Measurements from ENCODE around the gene FTH1. TPM values are rescaled to one million over a fixed set of nuclear protein-coding genes. Genes with fewer than 3 reads are reported as not detected.

Gene FTH1
- total RNA-seq, 6 donors from 2014 or later, result 2,996 to 4,693 (median 4,496) TPM

DNA sequence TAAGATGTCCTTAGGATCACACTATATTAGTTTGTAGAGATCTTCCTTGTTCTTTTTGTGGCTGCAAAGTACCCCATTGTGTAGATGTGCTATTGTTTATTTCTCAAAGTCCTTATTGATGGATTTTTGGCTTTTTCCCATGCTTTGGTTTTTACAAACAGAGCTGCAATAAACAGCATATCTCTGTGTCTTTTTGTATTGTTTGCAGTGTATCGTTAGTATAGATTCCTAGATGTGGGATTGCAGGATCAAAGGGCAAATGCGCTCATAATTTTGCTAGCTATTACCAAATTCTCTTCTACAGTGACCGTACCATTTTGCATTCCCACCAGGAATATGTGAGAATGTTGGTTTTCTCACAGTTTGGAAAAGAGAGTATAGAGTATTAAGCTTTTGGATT is 27.5 kb upstream of the FTH1 start:
- TF ChIP-seq EP300 (IDR thresholded peaks at IDR 0.05), result no peak
- no peak for TF ChIP-seq POLR2A (IDR thresholded peaks at IDR 0.05)
- no peak for TF ChIP-seq POLR2AphosphoS5 (IDR thresholded peaks at IDR 0.05)
- TF ChIP-seq, protein P1, sequence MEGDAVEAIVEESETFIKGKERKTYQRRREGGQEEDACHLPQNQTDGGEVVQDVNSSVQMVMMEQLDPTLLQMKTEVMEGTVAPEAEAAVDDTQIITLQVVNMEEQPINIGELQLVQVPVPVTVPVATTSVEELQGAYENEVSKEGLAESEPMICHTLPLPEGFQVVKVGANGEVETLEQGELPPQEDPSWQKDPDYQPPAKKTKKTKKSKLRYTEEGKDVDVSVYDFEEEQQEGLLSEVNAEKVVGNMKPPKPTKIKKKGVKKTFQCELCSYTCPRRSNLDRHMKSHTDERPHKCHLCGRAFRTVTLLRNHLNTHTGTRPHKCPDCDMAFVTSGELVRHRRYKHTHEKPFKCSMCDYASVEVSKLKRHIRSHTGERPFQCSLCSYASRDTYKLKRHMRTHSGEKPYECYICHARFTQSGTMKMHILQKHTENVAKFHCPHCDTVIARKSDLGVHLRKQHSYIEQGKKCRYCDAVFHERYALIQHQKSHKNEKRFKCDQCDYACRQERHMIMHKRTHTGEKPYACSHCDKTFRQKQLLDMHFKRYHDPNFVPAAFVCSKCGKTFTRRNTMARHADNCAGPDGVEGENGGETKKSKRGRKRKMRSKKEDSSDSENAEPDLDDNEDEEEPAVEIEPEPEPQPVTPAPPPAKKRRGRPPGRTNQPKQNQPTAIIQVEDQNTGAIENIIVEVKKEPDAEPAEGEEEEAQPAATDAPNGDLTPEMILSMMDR (IDR thresholded peaks at IDR 0.05), result no peak
- H3K4me3 ChIP-seq, result no peak overlapping the region
- WGBS, 2 donors, result 90 to 92% methylated on average over 3 of the region's 3 CpGs
- no peaks in the 10 kb centered on the region for H3K4me1 ChIP-seq
- no peaks in the 10 kb centered on the region for H3K27me3 ChIP-seq
- DNase-seq (no peak), ATAC-seq (ENCODE audit: low FRiP score in 2 of 2) (no peak)
- peaks cover 3 to 11% (median 8%) of the 10 kb centered on the region in 4 donors for H3K9me3 ChIP-seq
- H3K36me3 ChIP-seq, result no peaks in the 10 kb centered on the region
- H3K27ac ChIP-seq, result no peak overlapping the region

DNA sequence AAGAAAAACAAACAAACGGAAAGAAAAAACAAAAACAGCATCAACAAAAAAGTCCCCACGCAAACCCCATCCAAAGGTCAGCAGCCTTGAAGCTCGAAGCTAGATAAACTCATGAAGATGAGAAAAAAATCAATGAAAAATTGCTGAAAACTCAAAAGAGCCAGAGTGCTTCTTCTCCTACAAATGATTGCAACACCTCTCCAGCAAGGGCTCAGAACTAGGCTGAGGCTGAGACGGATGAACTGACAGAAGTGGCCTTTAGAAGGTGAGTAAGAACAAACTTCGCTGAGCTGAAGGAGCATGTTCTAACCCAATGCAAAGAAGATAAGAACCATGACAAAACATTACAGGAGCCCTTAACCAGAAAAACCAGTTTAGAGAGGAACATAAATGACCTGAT is 18.4 kb upstream of the FTH1 start:
- Histone ChIP-seq H3K4me1 (peaks cover 0 to 12% (median 0%) of the 10 kb centered on the region in 4 donors), H3K36me3 (no peaks in the 10 kb centered on the region), H3K27me3 (no peaks in the 10 kb centered on the region), H3K27ac (no peak overlapping the region), H3K4me3 (no peak overlapping the region), H3K9me3 (no peaks in the 10 kb centered on the region)
- 79 to 82% methylated on average over 5 of the region's 5 CpGs for WGBS, 2 donors
- ATAC-seq (ENCODE audit: low FRiP score in 2 of 2), result peak in 1 of 2 donors; percentile 88
- TF ChIP-seq EP300 (IDR thresholded peaks at IDR 0.05), result peak in 1 of 4 donors; percentile 43
- TF ChIP-seq POLR2AphosphoS5 (IDR thresholded peaks at IDR 0.05), result peak in 1 of 2 donors; percentile 24
- TF ChIP-seq, protein P1 (IDR thresholded peaks at IDR 0.05), result no peak
- TF ChIP-seq POLR2A (IDR thresholded peaks at IDR 0.05), result no peak
- DNase-seq, result peak in 1 of 2 donors; percentile 70

DNA sequence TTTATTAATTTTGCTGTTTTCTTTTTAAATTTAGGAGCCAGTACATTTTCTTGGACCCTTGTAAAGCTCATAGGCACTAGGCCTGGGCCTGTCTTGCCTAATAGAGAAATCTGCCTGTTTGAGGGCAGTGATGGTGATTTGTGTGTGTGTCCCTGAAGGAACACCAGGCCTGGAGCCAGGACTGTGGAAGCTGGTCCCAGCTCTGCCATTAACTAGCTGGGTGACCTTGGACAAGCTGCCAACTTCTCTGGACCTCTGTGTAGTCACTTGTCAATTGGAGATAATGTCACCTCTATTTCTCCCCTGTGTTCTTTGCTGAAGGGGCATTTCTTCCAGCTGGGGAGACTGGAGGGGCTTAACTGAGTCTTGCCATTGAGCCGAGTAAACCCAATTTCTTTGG is 16.0 kb upstream of the FTH1 start:
- no peak for DNase-seq
- Histone ChIP-seq H3K36me3 (no peaks in the 10 kb centered on the region), H3K9me3 (no peaks in the 10 kb centered on the region), H3K27me3 (no peaks in the 10 kb centered on the region), H3K4me1 (peaks cover 7 to 21% (median 11%) of the 10 kb centered on the region in 4 donors), H3K27ac (no peak overlapping the region), H3K4me3 (no peak overlapping the region)
- WGBS, 2 donors, result 100% methylated on average over 1 of the region's 1 CpG
- no peak for ATAC-seq (ENCODE audit: low FRiP score in 2 of 2)
- TF ChIP-seq POLR2A (IDR thresholded peaks at IDR 0.05) (no peak), POLR2AphosphoS5 (IDR thresholded peaks at IDR 0.05) (no peak), EP300 (IDR thresholded peaks at IDR 0.05) (no peak)
- TF ChIP-seq, protein P1 (IDR thresholded peaks at IDR 0.05), result no peak

DNA sequence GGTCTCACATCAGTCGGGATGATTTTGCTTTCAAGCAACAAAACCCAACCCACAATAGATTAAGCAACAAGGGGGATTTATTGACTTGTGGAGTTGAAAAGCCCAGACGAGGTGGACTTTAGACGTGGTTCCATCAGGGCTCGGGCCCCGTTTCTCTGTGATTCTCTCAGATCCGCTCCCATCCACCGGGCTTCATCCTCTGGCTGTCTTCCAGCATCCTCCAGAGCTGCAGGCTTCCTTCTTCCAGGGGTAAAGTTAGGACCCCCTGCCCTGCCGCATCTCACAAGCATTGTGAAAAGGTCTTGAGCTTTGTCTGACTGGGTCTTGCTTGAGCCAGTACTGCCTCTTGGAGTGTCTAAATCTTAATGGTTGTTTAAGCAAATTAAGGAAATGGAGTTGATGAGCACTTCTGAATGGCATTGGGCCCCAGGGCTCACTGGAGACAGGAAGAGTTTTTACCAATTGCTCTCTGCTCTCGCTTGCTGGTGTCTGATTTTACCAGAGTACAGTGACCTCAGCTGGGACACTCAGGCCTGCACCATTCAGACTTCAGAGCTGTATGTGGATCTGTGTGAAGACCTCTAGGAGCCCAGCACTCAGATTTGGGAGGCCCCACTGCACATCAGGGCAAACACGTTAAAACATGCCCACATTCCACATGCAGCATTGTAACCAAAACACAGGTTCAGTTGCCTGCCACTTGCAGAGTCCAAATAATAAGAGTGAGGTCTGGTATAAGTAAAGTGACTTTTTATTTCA is 13.5 kb upstream of the FTH1 start:
- 73 to 79% methylated on average over 10 of the region's 10 CpGs for WGBS, 2 donors
- TF ChIP-seq EP300 (IDR thresholded peaks at IDR 0.05) (no peak), POLR2AphosphoS5 (IDR thresholded peaks at IDR 0.05) (no peak)
- Histone ChIP-seq H3K27me3 (no peaks in the 10 kb centered on the region), H3K4me3 (no peak overlapping the region), H3K27ac (peak overlapping the region in 1 of 4 donors; percentile 22), H3K4me1 (peaks cover 25 to 44% (median 32%) of the 10 kb centered on the region in 4 donors), H3K36me3 (no peaks in the 10 kb centered on the region), H3K9me3 (no peaks in the 10 kb centered on the region)
- no peak for DNase-seq
- ATAC-seq (ENCODE audit: low FRiP score in 2 of 2), result no peak

DNA sequence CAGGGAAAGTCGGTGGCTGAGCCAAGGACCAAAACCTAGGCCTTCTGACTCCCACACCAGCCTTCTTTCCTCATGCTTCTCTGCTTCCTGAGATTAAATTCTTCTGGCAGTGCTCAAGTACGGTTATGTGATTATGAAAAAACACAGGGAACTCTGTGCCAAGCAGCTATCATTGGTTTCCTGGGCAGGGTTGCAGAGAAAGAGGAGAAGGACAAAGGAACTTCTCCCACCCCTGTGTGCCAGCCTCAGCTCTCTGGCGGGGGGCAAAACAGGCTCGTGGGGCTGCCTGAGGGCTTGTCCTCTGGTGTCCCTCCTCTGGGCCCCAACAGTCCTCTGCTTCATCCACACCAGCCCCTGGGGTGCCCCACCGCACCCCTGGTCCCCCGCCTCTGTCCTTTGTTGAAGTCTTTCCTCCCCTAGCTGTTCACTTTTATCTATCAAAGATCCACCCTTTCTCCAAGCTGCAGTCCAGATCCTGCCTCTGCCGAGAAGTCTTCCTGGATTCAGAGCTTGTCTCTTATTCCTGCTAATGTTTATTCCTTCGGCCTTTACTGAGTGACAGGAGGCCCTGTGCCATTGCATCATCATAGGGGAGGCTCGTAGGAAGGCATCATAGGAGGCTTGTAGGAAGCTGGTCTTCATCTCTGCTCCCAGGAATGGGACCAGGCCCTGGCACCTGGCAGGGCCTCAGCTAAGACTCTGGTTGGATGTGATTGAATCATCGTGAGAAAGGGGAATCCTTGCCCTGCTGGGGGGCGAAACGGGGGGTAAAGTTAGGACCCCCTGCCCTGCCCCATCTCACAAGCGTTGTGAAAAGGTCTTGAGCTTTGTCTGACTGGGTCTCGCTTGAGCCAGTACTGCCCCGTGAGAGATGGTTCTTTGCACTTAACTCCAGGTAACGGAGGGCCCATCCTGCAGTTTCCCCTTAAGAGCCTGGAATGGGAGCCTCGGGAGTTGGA is 11.5 kb upstream of the FTH1 start:
- TF ChIP-seq POLR2AphosphoS5 (IDR thresholded peaks at IDR 0.05) (peak in 1 of 2 donors; percentile 18), POLR2A (IDR thresholded peaks at IDR 0.05) (no peak)
- H3K27me3 ChIP-seq, result no peaks in the 10 kb centered on the region
- H3K27ac ChIP-seq, result peak overlapping the region; percentile 29 to 84 (median 76)
- ATAC-seq (ENCODE audit: low FRiP score in 2 of 2), result no peak
- 55 to 69% methylated on average over 15 to 17 of the region's 17 CpGs for WGBS, 2 donors
- H3K4me3 ChIP-seq, result no peak overlapping the region
- peaks cover 37 to 57% (median 44%) of the 10 kb centered on the region in 4 donors for H3K4me1 ChIP-seq
- H3K36me3 ChIP-seq, result no peaks in the 10 kb centered on the region
- peak in 1 of 2 donors; percentile 45 for DNase-seq
- H3K9me3 ChIP-seq, result no peaks in the 10 kb centered on the region

All from upper lobe of left lung (tissue), 6 donors.